A549 treated with AZD9567 at 1 μM for 4 hours (cell line): ENCODE measurements around the gene ZNF182. TPM values are rescaled to one million over a fixed set of nuclear protein-coding genes. Genes with fewer than 3 reads are reported as not detected.

Experiments
- total RNA-seq: library from RNA; stranded (reverse); fragments of 200-300 nt; extraction: Qiagen RNA extraction; gene quantifications from 5 replicates; pipeline ENCODE4 v1.2.3, GENCODE V29; 2022; ENCODE audit not compliant: insufficient read depth

The ZNF182 gene
- 1.1 to 3.4 TPM (median 3.3 TPM) in 5 replicates for total RNA-seq

GRCh38 chrX:48003758-48004457 lies at the start of gene ZNF182:
ZNF182 (minus strand) TSS chrX:48003989; CDS start chrX:48002609, 1,380 bp downstream.

GRCh38 chrX:48006688-48007087 lies 2.9 kb upstream of the ZNF182 start, which contains the start of gene SPACA5:
SPACA5 (plus strand) TSS chrX:48006988; CDS start chrX:48007803, 815 bp downstream.

Other genes starting within 250 kb of the ZNF182 start
- gene ZNF81, start 167.1 kb downstream of the ZNF182 start, total RNA-seq: 3.3 to 6.9 TPM (median 5.8 TPM) in 5 replicates
- gene SPACA5, start 3.0 kb upstream of the ZNF182 start, total RNA-seq: not detected in 5 replicates
- gene ZNF630, start 67.7 kb upstream of the ZNF182 start, total RNA-seq: 0.17 to 0.22 TPM (median 0.19 TPM) in 4 of 5 replicates, not detected in the other
- not detected in 5 replicates for gene SPACA5B, start 126.6 kb upstream of the ZNF182 start, total RNA-seq
- gene SSX5, start 192.8 kb upstream of the ZNF182 start, total RNA-seq: not detected in 5 replicates